HEK293T (cell line): ENCODE data around the gene RBM23.

Source experiments
- FOXK2 ChIP-seq: fragments of 450-650 bp; IDR thresholded peaks from 2 replicates; pipeline ENCODE4 v1.6.1; 2016; ENCODE audit warnings: mild to moderate bottlenecking
- FOXM1 ChIP-seq: fragments of 450-650 bp; IDR thresholded peaks from 2 replicates; pipeline ENCODE4 v1.6.1; 2017; ENCODE audit warnings: mild to moderate bottlenecking, borderline replicate concordance
- L3MBTL2 ChIP-seq: fragments of 450-650 bp; conservative IDR thresholded peaks from 2 replicates; pipeline ENCODE4 v1.6.1; 2016; ENCODE audit warnings: mild to moderate bottlenecking
- LEF1 ChIP-seq: fragments of 450-650 bp; IDR thresholded peaks from 2 replicates; pipeline ENCODE4 v1.6.1; 2017; ENCODE audit warnings: mild to moderate bottlenecking, borderline replicate concordance
- NFRKB ChIP-seq: fragments of 450-650 bp; IDR thresholded peaks from 2 replicates; pipeline ENCODE4 v1.6.1; 2016; ENCODE audit warnings: mild to moderate bottlenecking, moderate library complexity
- TARDBP ChIP-seq: fragments of 450-650 bp; IDR thresholded peaks from 2 replicates; pipeline ENCODE4 v1.6.1; 2016
- ZNF384 ChIP-seq: fragments of 450-650 bp; IDR thresholded peaks from 2 replicates; pipeline ENCODE4 v1.6.1; 2016

GRCh38 chr14:22945642-22946041, 26.7 kb upstream of the RBM23 start:
- TF ChIP-seq NFRKB (no peak), ZNF384 (no peak), FOXM1 (no peak), TARDBP (no peak), FOXK2 (no peak), LEF1 (no peak), L3MBTL2 (no peak)
